Activated CD4-positive, alpha-beta T cell treated with anti-CD3 and anti-CD28 coated beads, Interleukin-2, amount 50 U/mL, for 48 hours (primary cell): ENCODE measurements around the gene CAMSAP1.
"Not testable (repeated sequence)": the region's sequence is repeated elsewhere in the genome, so short reads cannot be mapped to it uniquely, and the experiment has no call there.

Source experiments
- DNase-seq, 2 experiments: peaks; one replicate each; pipeline ENCODE4 v3.0.0-alpha.2; 2020

Gene CAMSAP1, protein sequence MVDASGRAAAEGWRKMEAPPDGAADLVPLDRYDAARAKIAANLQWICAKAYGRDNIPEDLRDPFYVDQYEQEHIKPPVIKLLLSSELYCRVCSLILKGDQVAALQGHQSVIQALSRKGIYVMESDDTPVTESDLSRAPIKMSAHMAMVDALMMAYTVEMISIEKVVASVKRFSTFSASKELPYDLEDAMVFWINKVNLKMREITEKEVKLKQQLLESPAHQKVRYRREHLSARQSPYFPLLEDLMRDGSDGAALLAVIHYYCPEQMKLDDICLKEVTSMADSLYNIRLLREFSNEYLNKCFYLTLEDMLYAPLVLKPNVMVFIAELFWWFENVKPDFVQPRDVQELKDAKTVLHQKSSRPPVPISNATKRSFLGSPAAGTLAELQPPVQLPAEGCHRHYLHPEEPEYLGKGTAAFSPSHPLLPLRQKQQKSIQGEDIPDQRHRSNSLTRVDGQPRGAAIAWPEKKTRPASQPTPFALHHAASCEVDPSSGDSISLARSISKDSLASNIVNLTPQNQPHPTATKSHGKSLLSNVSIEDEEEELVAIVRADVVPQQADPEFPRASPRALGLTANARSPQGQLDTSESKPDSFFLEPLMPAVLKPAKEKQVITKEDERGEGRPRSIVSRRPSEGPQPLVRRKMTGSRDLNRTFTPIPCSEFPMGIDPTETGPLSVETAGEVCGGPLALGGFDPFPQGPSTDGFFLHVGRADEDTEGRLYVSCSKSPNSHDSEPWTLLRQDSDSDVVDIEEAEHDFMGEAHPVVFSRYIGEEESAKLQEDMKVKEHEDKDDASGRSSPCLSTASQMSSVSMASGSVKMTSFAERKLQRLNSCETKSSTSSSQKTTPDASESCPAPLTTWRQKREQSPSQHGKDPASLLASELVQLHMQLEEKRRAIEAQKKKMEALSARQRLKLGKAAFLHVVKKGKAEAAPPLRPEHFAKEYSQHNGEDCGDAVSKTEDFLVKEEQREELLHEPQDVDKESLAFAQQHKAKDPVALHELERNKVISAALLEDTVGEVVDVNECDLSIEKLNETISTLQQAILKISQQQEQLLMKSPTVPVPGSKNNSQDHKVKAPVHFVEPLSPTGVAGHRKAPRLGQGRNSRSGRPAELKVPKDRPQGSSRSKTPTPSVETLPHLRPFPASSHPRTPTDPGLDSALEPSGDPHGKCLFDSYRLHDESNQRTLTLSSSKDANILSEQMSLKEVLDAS (N-terminal part only)

DNA sequence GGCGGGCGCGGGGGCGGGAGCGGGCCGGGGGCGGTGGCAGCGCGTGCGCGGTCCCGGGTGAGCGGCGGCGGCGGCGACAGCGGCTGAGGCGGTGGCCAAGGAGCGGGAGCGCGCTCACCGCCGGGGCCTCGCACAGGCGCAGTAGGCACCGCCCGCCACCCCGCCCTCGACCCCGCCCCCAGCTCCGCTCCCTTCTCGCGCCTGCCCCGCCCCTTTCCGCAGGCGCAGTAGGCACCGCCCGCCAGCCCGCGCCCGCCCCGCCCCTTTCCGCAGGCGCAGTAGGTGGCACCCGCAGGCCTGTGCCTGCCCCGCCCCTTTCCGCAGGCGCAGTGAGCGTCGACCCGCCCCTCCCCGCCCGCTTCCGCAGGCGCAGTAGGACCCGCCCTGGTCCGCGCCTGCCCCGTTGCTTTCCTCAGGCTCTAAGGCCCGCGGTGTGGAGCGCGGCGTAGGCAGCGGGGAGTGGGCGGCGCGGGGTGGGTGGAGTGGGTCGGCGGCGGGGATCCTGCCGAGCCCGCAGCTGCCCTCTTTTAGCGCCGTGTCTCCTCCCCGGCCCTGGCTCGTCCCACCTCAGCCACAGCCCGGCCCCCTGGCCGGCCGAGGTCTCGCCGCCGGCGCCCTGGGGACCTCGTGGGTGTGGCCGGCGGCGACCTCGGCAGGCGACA, at the start of gene CAMSAP1:
CAMSAP1 (minus strand) TSS at position 116 of the 662 bp plus-strand sequence. CDS start 387 bp downstream, outside the sequence.
- peak; percentile 91 to 92 for DNase-seq

GRCh38 chr9:135956802-135957174, 49.4 kb upstream of the CAMSAP1 start:
- DNase-seq: no peak

DNA sequence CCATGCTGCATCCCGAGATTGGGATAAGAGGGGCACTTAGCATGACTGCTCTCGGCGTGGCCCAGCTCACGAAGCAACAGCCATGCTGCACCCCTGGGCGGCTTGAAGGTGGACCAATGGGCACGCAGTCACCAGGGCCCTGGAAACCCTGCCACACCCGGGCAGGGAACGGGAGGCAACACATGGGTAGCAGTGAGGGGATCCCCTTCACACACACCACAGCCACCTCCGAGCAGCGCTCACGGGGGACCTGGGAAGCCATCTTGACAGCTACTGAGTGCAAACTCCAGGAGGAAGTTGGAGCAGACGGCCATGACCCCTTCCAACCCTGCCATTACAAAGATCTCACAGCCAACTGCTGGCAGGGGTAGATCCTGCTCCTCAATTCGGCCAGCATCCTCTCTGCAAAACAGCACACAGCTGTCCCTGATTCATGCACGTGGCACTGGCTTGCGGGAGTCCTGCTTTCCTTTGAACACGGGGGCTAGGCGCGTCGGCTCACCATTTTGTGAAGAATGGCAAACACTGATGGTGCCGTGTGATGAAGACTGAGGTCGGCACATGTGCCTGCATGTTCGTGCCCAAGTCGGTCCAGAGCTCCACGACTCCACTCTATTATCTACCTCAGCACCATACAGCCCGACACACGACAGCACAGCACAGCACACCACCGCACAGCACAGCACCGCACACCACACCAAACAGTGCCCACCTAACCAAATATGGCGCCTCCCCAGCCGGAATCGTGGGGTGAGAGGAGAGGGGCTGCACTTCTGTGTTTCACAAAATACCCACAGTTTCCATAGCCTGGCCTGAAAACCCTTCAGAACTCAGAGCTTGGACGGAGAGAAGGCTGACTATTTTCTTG, 48.8 kb upstream of the CAMSAP1 start:
- DNase-seq: no peak

DNA sequence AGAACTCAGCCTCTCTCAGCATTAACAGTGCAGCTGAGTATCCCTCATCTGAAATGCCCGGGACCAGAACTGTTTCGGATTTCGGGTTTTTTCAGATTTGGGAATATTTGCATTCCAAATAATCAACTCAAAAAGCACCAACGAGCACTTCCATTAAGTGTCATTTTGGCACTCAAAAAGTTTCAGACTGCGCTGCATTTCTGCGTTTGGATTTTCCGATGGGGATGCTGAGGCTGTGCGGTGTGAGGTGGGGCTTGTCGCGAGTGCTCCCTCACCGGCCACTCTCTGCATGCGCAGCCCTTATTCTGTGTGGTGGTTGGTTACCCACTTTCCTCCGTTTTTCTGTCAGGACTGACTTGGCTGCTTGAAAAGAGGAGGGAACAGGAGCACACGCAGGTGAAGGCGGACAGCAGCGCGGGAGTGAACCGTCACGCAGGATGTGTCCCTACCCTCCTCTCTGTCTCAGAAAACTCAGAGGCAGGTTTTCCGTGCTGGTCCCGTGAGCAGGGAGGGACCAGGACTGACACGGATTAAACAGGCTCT, 45.4 kb upstream of the CAMSAP1 start:
- no peak for DNase-seq

GRCh38 chr9:135951889-135952663, 44.7 kb upstream of the CAMSAP1 start:
- DNase-seq: no peak

GRCh38 chr9:135951310-135951709, 44.0 kb upstream of the CAMSAP1 start:
- DNase-seq: not testable (repeated sequence)

GRCh38 chr9:135950841-135951240, 43.5 kb upstream of the CAMSAP1 start:
- DNase-seq: not testable (repeated sequence)

DNA sequence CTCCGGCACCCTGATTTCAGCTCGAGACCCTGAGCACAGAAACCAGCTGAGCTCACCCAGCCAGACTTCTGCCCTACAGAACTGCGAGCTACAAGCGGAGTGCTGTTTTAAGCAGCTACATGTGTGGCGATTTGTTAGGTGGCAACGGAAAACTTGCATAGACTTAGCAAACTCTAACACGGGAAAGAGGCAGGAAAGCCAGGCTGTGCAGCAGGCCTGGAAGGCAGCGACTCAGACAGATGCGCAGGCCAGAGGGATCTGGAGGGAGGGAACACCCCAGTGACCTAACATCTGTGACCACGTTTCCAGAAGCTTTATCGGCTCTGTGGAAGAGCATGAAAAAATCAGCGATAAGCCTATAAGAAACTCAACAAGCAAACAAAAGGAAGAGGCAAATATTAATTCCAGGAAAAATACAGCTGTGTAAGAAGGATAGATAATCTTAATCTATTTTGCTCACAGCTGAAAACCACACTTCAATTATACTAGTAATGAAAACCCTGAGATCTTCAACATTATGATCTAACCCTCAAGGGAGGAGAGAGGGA, 42.9 kb upstream of the CAMSAP1 start:
- DNase-seq: no peak

DNA sequence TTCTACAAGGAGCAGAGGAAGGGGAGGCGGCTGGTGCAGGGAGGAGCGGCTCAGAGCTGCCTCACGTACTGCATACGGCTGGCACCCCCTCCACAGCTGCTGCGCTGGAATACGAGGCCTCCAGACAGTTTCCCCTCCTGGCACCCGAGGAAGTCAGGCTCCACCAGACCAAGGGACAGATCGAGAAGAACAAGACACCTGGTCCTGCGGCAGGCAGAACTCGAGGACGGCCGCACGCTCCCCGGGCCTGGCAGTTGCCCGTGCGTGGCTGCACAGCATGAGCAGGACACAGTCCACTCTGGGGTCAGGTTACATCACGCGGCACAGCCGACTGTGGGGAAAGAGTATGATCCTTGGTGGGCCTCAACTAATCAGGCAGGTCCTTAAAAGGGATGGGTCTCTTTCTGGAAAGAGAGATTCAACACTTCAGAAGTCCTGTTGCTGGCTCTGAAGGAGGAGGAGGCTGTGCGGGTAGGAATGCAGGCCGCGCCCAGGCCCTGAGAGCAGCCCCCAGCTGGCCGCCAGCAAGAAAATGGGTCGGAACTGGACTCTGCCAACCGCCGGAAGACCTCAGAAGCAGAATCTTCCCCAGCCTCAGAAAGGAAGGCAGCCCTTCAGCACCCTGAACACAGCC, 42.3 kb upstream of the CAMSAP1 start:
- DNase-seq: no peak

- DNase-seq: no peak
Observed at GRCh38 chr9:135948968-135949367, 41.6 kb upstream of the CAMSAP1 start.

DNA sequence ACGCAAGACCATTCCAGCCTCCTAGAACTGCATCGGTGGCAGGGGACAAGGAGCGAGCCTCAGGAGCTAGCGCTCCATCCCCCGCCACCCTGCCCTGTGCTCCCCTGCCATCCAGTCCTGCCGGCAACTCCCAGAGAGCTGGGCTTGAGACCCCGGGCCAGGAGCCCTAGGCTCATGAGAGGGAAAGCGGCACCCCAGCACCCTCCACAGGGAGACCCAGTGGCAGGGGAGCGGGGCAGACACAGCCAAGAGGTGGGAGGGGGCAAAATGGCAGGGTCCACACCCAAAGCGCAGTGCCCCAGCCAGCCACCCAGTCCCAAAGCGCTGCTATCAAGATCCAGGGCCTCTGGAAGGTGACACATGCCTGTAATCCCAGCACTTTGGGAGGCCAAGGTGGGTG, 41.1 kb upstream of the CAMSAP1 start:
- no peak for DNase-seq

DNA sequence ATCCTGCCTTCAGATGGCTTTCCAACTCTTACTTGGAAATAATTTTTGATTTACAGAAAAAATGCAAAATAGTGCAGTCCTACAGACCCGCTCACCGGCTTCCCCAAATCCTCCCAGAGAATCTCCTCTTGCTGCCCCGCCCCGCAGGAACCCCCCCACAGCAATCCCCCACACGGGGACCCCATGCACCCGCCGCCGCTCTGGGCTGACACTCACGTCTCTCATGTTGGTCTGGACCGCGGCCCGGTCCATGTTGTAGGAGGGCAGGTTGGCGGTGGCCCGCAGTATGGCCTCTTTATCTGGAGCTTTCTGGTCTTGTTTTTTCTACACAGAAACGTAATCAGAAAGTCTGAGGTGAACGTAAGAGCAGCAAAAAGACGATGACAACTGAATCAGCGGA, 40.2 kb upstream of the CAMSAP1 start:
- DNase-seq: no peak

- DNase-seq: not testable (repeated sequence)
Observed at GRCh38 chr9:135947105-135947504, 39.8 kb upstream of the CAMSAP1 start.

DNA sequence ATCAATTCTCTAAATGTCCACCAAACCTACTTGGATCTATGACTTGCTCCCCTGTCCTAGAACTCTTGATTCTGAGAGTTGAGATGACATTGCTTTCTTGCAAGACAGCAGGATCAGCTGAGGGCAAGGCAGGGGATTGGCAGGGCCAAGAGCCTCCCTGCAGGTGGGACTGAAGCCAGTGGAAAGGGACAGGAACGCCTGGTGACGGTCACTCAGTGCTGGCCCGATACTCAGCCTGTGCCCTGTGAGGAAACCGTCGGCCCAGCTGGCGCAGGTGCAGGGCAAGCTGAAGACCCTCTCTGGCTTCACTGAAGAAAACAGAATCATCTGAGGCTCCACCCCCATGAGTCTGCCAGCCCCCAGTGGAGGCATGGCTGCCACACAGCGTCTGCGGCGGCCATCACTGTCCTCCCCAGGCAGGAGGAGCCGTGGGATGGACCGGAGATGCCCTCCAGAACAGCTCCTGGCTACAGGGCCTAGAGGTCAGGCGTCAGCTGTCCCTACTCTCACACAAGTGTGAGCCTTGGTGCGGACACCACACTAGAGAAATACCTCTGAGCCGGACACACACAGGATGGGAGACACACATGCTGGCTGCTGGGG, 39.1 kb upstream of the CAMSAP1 start:
- no peak for DNase-seq

- no peak for DNase-seq
Observed at GRCh38 chr9:135945969-135946368, 38.6 kb upstream of the CAMSAP1 start.

DNA sequence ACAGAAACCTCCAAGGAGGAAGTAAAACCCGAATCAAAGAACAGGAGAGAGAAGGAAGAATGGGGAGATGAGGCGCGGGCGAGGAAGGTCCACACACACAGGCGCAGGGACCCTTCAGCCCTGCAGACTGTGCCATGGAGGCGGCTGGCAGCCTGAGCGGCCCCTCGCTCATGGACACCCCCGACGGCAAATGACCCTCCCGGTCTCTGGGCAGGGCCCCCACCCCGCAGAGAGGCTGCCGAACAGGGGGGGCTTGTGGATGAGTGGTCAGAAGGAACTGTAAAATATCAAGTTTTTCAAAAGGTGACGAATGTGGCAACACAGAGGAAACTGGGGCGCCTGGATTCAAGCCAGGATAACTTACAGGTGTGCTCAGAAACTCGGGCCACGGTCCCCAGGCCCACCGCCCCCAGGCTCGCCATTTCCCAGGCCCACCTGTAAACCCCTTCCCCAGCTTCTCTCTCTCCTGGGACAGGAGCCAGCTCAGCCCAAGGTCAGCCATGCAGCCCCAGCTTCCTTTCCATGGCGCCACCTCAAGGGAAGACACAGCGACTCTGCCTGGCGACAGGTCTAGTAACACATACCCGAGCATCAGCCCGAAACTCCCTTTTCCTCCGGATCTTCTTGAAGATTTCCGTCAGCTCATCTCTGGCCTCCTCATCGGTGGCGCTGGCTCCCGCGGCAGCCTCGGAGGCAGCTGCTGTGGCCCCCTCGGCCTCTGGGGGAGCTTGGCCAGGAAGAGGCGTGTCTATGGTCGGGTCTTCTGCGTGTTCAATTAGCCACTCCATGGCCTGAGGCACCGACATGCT, 37.3 kb upstream of the CAMSAP1 start:
- no peak for DNase-seq

- DNase-seq: not testable (repeated sequence)
Observed at GRCh38 chr9:135943604-135944003, 36.3 kb upstream of the CAMSAP1 start.

GRCh38 chr9:135941288-135941995, 34.1 kb upstream of the CAMSAP1 start:
- no peak for DNase-seq
